GM23338 (cell line): ENCODE measurements around the gene PAH. TPM values are rescaled to one million over a fixed set of nuclear protein-coding genes. Genes with fewer than 3 reads are reported as not detected.

ENCODE experiments used
- ATAC-seq: fragments of 200-7000 bp; cut with Tn5 transposase; 3 replicates; pipeline ENCODE4 v1.9.1; 2020
- DNase-seq: peaks from one replicate; pipeline ENCODE4 v3.0.0-alpha.2; 2015; ENCODE audit warnings: low spot score
- H2AFZ ChIP-seq: fragments of 200-600 bp; sonication (generic); 2 replicates; pipeline ENCODE4 v1.8.0; 2016; ENCODE audit warnings: antibody characterized with exemption, mild to moderate bottlenecking, moderate library complexity
- H3F3A ChIP-seq: fragments of 200-600 bp; sonication (generic); replicated peaks from 2 replicates; pipeline ENCODE4 v1.8.0; 2017; ENCODE audit warnings: antibody characterized with exemption, mixed run types, low read depth
- H3K27ac ChIP-seq: fragments of 200-600 bp; sonication (generic); 2 replicates; pipeline ENCODE4 v1.6.1; 2016; ENCODE audit warnings: low read depth
- H3K27me3 ChIP-seq: fragments of 200-600 bp; sonication (generic); 2 replicates; pipeline ENCODE4 v1.8.0; 2016; ENCODE audit warnings: mild to moderate bottlenecking, mixed run types, moderate library complexity; ENCODE audit not compliant: insufficient read depth
- H3K36me3 ChIP-seq: fragments of 200-600 bp; sonication (generic); 2 replicates; pipeline ENCODE4 v1.8.0; 2016; ENCODE audit warnings: mild to moderate bottlenecking; ENCODE audit not compliant: insufficient read depth
- H3K4me1 ChIP-seq: fragments of 200-600 bp; sonication (generic); 2 replicates; pipeline ENCODE4 v1.8.0; 2016; ENCODE audit warnings: mild to moderate bottlenecking, moderate library complexity; ENCODE audit not compliant: insufficient read depth
- H3K4me2 ChIP-seq: fragments of 200-600 bp; sonication (generic); 2 replicates; pipeline ENCODE4 v1.7.1; 2017; ENCODE audit warnings: mixed run types
- H3K4me3 ChIP-seq: fragments of 200-600 bp; sonication (generic); 2 replicates; pipeline ENCODE4 v1.6.1; 2016; ENCODE audit warnings: mixed run types
- H3K79me2 ChIP-seq: fragments of 200-600 bp; sonication (generic); replicated peaks from 2 replicates; pipeline ENCODE4 v1.8.0; 2017; ENCODE audit warnings: mild to moderate bottlenecking; ENCODE audit not compliant: insufficient read depth
- H3K9me2 ChIP-seq: fragments of 200-600 bp; sonication (generic); 2 replicates; pipeline ENCODE4 v1.8.0; 2017; ENCODE audit not compliant: insufficient read depth
- H4K20me1 ChIP-seq: fragments of 200-600 bp; sonication (generic); replicated peaks from 2 replicates; pipeline ENCODE4 v1.8.0; 2017; ENCODE audit warnings: mild to moderate bottlenecking; ENCODE audit not compliant: insufficient read depth
- H3K27ac Mint-ChIP-seq: 2 replicates; pipeline ENCODE4 v1.8.0; 2020; ENCODE audit warnings: inconsistent platforms, mild to moderate bottlenecking, moderate library complexity, mixed read lengths
- H3K27me3 Mint-ChIP-seq: 3 replicates; pipeline ENCODE4 v1.8.0; 2022; ENCODE audit warnings: low read depth, mild to moderate bottlenecking, moderate library complexity, mixed read lengths, inconsistent platforms; ENCODE audit not compliant: insufficient read depth, poor library complexity
- H3K36me3 Mint-ChIP-seq: 3 replicates; pipeline ENCODE4 v1.8.0; 2021; ENCODE audit warnings: low read depth, mild to moderate bottlenecking, inconsistent platforms, moderate library complexity, mixed read lengths
- H3K4me1 Mint-ChIP-seq: 3 replicates; pipeline ENCODE4 v1.8.0; 2020; ENCODE audit warnings: mild to moderate bottlenecking, inconsistent platforms, mixed read lengths
- H3K4me3 Mint-ChIP-seq: 3 replicates; pipeline ENCODE4 v1.8.0; 2021; ENCODE audit warnings: moderate library complexity, mild to moderate bottlenecking, inconsistent platforms, mixed read lengths
- H3K9me3 Mint-ChIP-seq: 3 replicates; pipeline ENCODE4 v1.8.0; 2020; ENCODE audit warnings: moderate library complexity, mild to moderate bottlenecking, inconsistent platforms, mixed read lengths
- CREB1 ChIP-seq: fragments of 250-450 bp; sonication (Bioruptor Pico); IDR thresholded peaks from 2 replicates; pipeline ENCODE4 v1.5.0; 2020; ENCODE audit warnings: low read depth, mild to moderate bottlenecking, moderate library complexity
- EZH2 ChIP-seq: fragments of 200-600 bp; sonication (generic); IDR thresholded peaks from one replicate; pipeline ENCODE4 v1.8.0; 2017; ENCODE audit warnings: antibody characterized with exemption, mild to moderate bottlenecking, low read depth; ENCODE audit not compliant: unreplicated experiment
- EZH2phosphoT487 ChIP-seq: fragments of 200-600 bp; sonication (generic); IDR thresholded peaks from one replicate; pipeline ENCODE4 v1.8.1; 2018; ENCODE audit warnings: antibody characterized with exemption; ENCODE audit not compliant: unreplicated experiment
- JUNB ChIP-seq: IDR thresholded peaks from one replicate; pipeline ENCODE4 v1.6.1; 2016; ENCODE audit warnings: antibody characterized with exemption; ENCODE audit not compliant: unreplicated experiment
- NANOG ChIP-seq: IDR thresholded peaks from 2 replicates; pipeline ENCODE4 v1.6.1; 2016; ENCODE audit warnings: antibody characterized with exemption, borderline replicate concordance
- POLR2AphosphoS5 ChIP-seq: IDR thresholded peaks from 2 replicates; pipeline ENCODE4 v1.6.1; 2016; ENCODE audit warnings: antibody characterized with exemption, low read depth
- STAT1 ChIP-seq: IDR thresholded peaks from one replicate; pipeline ENCODE4 v1.6.1; 2016; ENCODE audit warnings: antibody characterized with exemption; ENCODE audit not compliant: unreplicated experiment
- ZNF114 ChIP-seq: fragments of 250-450 bp; sonication (Bioruptor Pico); IDR thresholded peaks from 2 replicates; pipeline ENCODE4 v1.5.0; 2020; ENCODE audit warnings: mild to moderate bottlenecking, moderate library complexity
- ZNF331 ChIP-seq: fragments of 250-450 bp; sonication (Bioruptor Pico); IDR thresholded peaks from 2 replicates; pipeline ENCODE4 v1.5.0; 2020; ENCODE audit warnings: low read depth, mild to moderate bottlenecking, moderate library complexity
- polyA plus RNA-seq: library from polyadenylated mRNA; unstranded; fragments of >200 nt; fragmentation: Nextera tagmentation; extraction: Ambion mirVana; gene quantifications from 2 replicates; pipeline ENCODE4 v1.2.1, GENCODE V29; 2016
- total RNA-seq: library from RNA; depleted of rRNA; stranded (reverse); fragments of >200 nt; shearing (Covaris generic); gene quantifications from 2 replicates; pipeline ENCODE4 v1.2.3, GENCODE V29; 2014
- TF ChIP-seq, protein P1 (sequence below), 2 experiments: fragments of 200-600 bp in 1 of 2; sonication (generic) in 1 of 2; conservative IDR thresholded peaks; 2 replicates each; pipeline versions ENCODE4 v1.5.1 to v1.6.1; 2016 to 2017; ENCODE audit warnings: antibody characterized with exemption in 2 of 2, low read depth in 2 of 2, mild to moderate bottlenecking in 2 of 2, moderate library complexity in 1 of 2
- TF ChIP-seq, protein P2 (sequence below): IDR thresholded peaks from one replicate; pipeline ENCODE4 v1.6.1; 2018; ENCODE audit warnings: antibody characterized with exemption; ENCODE audit not compliant: unreplicated experiment
- TF ChIP-seq, protein P3 (sequence below): fragments of 250-450 bp; sonication (Bioruptor Pico); IDR thresholded peaks from 2 replicates; pipeline ENCODE4 v1.5.0; 2020; ENCODE audit warnings: mild to moderate bottlenecking, moderate library complexity
- TF ChIP-seq, protein P4 (sequence below): IDR thresholded peaks from 2 replicates; pipeline ENCODE4 v1.6.1; 2016; ENCODE audit warnings: antibody characterized with exemption

Gene PAH
- total and polyA plus RNA-seq, 2 experiments from 2014 or later: 3.7 to 4.8 TPM

DNA sequence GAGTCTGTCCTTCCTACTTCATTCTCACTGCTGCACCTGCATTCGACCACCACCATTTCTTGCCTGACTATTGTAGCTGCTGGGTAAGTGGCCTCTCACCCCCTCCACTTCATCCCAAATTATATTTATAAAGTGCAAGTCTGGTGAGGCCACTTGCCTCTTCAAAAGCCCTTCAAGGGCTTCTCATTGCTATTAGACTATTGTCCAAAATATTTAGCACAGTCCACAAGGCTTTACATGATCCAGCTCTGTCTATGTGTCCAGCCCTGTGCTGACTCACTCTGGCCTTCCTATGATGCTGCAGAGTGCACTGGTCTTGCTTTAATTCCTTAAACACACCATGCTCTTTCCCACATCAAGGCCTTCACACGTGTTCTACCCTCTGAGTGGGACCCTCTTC lies 46.0 kb downstream of the PAH start:
- H4K20me1 ChIP-seq: no peaks in the 10 kb centered on the region
- no peaks in the 10 kb centered on the region for H3K27me3 ChIP-seq
- ATAC-seq (no peak), DNase-seq (no peak)
- H3K36me3 ChIP-seq: no peaks in the 10 kb centered on the region
- H3K27ac Mint-ChIP-seq: no peak overlapping the region
- TF ChIP-seq STAT1 (no peak), JUNB (no peak), ZNF331 (no peak), EZH2phosphoT487 (no peak), NANOG (no peak), ZNF114 (CRISPR knock-in tag) (no peak), CREB1 (CRISPR knock-in tag) (no peak), EZH2 (no peak), POLR2AphosphoS5 (no peak)
- TF ChIP-seq, protein P1, sequence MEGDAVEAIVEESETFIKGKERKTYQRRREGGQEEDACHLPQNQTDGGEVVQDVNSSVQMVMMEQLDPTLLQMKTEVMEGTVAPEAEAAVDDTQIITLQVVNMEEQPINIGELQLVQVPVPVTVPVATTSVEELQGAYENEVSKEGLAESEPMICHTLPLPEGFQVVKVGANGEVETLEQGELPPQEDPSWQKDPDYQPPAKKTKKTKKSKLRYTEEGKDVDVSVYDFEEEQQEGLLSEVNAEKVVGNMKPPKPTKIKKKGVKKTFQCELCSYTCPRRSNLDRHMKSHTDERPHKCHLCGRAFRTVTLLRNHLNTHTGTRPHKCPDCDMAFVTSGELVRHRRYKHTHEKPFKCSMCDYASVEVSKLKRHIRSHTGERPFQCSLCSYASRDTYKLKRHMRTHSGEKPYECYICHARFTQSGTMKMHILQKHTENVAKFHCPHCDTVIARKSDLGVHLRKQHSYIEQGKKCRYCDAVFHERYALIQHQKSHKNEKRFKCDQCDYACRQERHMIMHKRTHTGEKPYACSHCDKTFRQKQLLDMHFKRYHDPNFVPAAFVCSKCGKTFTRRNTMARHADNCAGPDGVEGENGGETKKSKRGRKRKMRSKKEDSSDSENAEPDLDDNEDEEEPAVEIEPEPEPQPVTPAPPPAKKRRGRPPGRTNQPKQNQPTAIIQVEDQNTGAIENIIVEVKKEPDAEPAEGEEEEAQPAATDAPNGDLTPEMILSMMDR (conservative IDR thresholded peaks at IDR 0.05; ENCODE audit: low read depth in 2 of 2): no peak
- TF ChIP-seq, protein P2, sequence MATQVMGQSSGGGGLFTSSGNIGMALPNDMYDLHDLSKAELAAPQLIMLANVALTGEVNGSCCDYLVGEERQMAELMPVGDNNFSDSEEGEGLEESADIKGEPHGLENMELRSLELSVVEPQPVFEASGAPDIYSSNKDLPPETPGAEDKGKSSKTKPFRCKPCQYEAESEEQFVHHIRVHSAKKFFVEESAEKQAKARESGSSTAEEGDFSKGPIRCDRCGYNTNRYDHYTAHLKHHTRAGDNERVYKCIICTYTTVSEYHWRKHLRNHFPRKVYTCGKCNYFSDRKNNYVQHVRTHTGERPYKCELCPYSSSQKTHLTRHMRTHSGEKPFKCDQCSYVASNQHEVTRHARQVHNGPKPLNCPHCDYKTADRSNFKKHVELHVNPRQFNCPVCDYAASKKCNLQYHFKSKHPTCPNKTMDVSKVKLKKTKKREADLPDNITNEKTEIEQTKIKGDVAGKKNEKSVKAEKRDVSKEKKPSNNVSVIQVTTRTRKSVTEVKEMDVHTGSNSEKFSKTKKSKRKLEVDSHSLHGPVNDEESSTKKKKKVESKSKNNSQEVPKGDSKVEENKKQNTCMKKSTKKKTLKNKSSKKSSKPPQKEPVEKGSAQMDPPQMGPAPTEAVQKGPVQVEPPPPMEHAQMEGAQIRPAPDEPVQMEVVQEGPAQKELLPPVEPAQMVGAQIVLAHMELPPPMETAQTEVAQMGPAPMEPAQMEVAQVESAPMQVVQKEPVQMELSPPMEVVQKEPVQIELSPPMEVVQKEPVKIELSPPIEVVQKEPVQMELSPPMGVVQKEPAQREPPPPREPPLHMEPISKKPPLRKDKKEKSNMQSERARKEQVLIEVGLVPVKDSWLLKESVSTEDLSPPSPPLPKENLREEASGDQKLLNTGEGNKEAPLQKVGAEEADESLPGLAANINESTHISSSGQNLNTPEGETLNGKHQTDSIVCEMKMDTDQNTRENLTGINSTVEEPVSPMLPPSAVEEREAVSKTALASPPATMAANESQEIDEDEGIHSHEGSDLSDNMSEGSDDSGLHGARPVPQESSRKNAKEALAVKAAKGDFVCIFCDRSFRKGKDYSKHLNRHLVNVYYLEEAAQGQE: no peak
- TF ChIP-seq, protein P3, sequence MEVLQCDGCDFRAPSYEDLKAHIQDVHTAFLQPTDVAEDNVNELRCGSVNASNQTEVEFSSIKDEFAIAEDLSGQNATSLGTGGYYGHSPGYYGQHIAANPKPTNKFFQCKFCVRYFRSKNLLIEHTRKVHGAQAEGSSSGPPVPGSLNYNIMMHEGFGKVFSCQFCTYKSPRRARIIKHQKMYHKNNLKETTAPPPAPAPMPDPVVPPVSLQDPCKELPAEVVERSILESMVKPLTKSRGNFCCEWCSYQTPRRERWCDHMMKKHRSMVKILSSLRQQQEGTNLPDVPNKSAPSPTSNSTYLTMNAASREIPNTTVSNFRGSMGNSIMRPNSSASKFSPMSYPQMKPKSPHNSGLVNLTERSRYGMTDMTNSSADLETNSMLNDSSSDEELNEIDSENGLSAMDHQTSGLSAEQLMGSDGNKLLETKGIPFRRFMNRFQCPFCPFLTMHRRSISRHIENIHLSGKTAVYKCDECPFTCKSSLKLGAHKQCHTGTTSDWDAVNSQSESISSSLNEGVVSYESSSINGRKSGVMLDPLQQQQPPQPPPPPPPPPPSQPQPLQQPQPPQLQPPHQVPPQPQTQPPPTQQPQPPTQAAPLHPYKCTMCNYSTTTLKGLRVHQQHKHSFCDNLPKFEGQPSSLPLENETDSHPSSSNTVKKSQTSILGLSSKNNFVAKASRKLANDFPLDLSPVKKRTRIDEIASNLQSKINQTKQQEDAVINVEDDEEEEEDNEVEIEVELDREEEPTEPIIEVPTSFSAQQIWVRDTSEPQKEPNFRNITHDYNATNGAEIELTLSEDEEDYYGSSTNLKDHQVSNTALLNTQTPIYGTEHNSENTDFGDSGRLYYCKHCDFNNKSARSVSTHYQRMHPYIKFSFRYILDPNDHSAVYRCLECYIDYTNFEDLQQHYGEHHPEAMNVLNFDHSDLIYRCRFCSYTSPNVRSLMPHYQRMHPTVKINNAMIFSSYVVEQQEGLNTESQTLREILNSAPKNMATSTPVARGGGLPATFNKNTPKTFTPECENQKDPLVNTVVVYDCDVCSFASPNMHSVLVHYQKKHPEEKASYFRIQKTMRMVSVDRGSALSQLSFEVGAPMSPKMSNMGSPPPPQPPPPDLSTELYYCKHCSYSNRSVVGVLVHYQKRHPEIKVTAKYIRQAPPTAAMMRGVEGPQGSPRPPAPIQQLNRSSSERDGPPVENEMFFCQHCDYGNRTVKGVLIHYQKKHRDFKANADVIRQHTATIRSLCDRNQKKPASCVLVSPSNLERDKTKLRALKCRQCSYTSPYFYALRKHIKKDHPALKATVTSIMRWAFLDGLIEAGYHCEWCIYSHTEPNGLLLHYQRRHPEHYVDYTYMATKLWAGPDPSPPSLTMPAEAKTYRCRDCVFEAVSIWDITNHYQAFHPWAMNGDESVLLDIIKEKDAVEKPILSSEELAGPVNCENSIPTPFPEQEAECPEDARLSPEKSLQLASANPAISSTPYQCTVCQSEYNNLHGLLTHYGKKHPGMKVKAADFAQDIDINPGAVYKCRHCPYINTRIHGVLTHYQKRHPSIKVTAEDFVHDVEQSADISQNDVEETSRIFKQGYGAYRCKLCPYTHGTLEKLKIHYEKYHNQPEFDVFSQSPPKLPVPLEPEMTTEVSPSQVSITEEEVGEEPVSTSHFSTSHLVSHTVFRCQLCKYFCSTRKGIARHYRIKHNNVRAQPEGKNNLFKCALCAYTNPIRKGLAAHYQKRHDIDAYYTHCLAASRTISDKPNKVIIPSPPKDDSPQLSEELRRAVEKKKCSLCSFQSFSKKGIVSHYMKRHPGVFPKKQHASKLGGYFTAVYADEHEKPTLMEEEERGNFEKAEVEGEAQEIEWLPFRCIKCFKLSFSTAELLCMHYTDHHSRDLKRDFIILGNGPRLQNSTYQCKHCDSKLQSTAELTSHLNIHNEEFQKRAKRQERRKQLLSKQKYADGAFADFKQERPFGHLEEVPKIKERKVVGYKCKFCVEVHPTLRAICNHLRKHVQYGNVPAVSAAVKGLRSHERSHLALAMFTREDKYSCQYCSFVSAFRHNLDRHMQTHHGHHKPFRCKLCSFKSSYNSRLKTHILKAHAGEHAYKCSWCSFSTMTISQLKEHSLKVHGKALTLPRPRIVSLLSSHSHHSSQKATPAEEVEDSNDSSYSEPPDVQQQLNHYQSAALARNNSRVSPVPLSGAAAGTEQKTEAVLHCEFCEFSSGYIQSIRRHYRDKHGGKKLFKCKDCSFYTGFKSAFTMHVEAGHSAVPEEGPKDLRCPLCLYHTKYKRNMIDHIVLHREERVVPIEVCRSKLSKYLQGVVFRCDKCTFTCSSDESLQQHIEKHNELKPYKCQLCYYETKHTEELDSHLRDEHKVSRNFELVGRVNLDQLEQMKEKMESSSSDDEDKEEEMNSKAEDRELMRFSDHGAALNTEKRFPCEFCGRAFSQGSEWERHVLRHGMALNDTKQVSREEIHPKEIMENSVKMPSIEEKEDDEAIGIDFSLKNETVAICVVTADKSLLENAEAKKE (CRISPR knock-in tag): no peak
- TF ChIP-seq, protein P4, sequence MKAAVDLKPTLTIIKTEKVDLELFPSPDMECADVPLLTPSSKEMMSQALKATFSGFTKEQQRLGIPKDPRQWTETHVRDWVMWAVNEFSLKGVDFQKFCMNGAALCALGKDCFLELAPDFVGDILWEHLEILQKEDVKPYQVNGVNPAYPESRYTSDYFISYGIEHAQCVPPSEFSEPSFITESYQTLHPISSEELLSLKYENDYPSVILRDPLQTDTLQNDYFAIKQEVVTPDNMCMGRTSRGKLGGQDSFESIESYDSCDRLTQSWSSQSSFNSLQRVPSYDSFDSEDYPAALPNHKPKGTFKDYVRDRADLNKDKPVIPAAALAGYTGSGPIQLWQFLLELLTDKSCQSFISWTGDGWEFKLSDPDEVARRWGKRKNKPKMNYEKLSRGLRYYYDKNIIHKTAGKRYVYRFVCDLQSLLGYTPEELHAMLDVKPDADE: no peak
- H3F3A ChIP-seq: no peaks in the 10 kb centered on the region
- H3K4me1 ChIP-seq: no peaks in the 10 kb centered on the region
- H3K4me1 Mint-ChIP-seq: no peaks in the 10 kb centered on the region
- H3K27me3 Mint-ChIP-seq: no peaks in the 10 kb centered on the region
- no peaks in the 10 kb centered on the region for H3K79me2 ChIP-seq
- no peaks in the 10 kb centered on the region for H3K9me2 ChIP-seq
- no peak overlapping the region for H3K27ac ChIP-seq
- H3K4me2 ChIP-seq: no peak overlapping the region
- H3K4me3 ChIP-seq: no peak overlapping the region
- no peaks in the 10 kb centered on the region for H3K9me3 Mint-ChIP-seq
- no peaks in the 10 kb centered on the region for H3K36me3 Mint-ChIP-seq
- H3K4me3 Mint-ChIP-seq: no peak overlapping the region
- H2AFZ ChIP-seq: no peak overlapping the region
